HG02610 (cell line): Measurements from ENCODE around the gene VSIG1.

Experiments used
- ATAC-seq: cut with Tn5 transposase; IDR thresholded peaks from one replicate; pipeline ENCODE4 v1.9.1; 2021; ENCODE audit warnings: mild to moderate bottlenecking, moderate library complexity; ENCODE audit not compliant: unreplicated experiment

Gene VSIG1

DNA sequence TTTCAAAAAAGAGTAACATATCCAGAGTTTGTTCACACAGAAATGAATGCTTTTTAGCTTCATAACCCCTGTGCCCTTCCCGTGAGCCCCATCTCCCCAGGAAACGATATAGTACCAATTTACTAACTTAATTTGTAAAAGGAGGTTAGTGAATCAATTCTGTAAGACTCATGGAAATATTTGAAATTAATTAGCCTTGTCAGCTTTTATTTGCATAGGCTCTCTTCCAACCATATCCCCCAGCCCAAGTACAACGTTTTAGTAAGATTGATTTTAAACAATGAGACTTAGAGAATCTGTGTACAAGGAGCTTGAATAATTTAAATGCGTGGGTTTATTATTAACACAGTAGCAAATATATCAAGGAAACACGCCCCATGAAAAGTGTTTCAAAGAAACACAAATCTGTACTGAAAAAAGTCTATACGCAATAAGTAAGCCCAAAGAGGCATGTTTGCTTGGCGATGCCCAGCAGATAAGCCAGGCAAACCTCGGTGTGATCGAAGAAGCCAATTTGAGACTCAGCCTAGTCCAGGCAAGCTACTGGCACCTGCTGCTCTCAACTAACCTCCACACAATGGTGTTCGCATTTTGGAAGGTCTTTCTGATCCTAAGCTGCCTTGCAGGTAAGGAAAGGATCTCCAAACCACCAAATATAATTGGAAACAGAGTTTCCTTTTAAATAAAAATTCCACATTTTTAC, at the start of gene VSIG1:
Gene VSIG1 (plus strand): TSS at position 512 of the 703 bp plus-strand sequence. CDS start 66 bp downstream, at position 578.
- no peak for ATAC-seq

DNA sequence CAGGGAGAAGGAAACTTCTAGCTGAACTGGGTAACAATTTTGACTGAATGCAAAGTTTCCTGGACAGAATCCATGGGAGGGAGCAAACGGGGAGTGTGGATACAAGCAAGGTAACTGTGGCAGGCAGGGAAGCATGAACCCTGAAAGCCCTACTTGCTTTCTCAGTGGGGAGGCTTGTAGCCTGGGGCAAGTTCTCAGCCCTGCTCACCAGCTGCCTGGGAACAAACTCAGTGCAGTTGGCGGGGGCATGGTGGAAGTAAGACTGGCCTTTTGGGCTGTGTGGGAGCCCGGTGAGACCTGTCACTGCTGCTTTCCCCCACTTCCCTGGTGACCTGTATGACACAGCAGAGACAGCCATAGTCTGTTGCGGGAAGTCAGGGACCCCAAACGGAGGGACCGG, 48.7 kb upstream of the VSIG1 start:
- ATAC-seq, result no peak

GRCh38 chrX:108000751-108001150, 44.1 kb upstream of the VSIG1 start:
- peak; percentile 49 for ATAC-seq

DNA sequence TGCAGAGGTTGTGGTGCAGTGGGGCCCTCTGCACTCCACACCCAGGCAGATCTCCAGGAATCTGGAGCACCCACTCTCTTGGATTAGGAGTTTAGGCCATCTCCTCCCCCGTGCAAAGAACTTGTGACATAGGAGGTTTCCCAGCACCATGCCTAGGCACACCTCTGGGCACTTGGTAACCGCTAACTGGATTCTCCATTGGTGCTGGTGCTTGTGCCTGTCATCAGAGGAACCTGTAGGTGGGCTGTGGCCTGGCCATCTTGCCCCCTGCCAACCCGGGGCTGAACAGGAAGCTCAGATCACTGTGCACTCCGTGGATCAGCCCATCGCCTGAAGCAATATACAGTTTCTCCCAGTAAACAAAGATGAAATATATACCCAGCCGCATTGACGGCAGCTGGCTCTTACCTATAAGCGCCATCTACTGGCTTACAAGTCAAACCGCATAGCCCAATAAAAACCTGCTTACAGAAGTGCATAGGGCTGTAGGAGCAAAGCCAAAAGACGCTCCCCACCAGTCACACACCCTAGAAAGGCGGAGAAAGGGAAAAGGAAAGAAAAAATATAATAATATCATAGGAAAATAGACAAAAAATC, 43.5 kb upstream of the VSIG1 start:
- peak; percentile 86 for ATAC-seq

- ATAC-seq, result no peak
These were observed 26.0 kb upstream of the VSIG1 start for GRCh38 chrX:108018656-108019381.

GRCh38 chrX:108019382-108019875, 25.4 kb upstream of the VSIG1 start:
- ATAC-seq, result no peak

DNA sequence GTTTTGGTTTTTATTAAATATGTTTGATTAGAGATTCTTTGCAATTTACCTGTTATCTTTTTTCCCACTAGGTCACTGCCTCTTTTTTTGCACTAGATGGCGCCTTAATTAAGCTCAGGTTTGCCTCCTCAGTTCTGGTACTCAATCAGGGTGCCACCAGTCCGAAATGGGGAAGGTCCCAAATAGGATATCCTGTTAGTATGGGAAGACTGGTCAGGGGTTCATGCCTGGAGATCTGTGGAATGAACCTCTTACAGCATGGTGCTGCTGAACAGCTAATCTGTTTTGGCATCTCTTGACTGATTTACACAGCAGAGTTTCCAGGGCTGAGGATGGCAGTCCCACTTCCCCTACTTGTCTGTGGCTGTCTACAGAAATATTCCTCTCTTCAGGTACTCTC, 24.2 kb upstream of the VSIG1 start:
- ATAC-seq, result no peak

DNA sequence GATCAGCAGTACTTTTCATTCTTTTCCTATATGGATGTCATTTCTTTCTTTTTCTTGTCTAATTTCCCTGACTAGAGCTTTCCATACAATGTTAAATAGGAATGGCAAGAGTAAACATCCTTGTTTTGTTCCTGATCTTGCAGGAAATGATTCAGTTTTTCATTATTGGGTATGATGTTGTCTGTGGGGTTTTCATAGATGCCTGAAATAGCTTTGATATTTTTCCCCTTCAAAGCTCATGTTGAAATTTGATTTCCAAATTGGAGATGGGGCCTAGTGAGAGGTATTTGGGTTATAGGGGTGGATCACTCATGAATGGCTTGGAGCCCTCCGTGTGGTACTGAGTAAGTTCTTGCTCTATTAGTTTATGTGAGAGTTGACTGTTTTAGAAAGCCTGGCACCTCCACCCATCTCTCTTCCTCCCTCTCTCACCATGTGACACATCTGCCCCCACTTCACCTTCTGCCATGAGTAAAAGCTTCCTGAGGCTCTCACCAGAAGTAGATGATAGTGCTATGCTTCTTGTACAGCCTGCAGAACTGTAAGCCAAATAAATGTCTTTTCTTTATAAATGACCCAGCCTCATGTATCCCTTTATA, 22.3 kb upstream of the VSIG1 start:
- no peak for ATAC-seq

GRCh38 chrX:108025376-108025775, 19.5 kb upstream of the VSIG1 start:
- ATAC-seq, result no peak

DNA sequence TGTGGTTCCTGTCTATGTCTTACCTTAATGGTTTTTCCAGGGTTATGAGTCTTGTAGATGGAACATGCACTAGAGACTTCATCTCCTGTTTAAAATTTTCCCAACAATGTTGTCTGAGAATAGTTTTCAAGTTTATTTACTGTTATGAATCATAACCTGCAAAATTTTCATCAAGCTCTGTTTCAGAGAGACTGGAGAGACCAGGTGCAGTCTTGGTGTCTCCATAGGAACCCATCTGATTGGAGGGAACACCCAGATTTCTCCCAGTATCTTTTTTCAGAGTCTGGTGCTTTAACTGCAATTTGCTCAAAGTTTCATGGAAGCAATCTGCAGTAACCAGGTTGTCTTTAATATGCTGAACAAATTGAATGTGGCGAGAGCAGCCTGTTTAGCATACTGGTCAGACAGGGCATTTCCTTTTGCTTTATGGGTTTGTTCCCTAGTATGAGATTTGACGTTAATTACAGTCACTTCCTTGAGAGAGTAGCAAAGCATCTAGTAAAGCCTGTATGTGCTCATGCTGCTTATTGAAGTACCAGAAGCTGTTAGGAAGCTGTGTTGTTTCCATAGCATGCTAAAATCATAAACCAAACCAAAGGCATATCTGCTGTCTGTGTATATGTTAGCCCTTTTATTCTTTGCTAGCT, 18.8 kb upstream of the VSIG1 start:
- no peak for ATAC-seq

- ATAC-seq, result no peak
These were observed 16.0 kb upstream of the VSIG1 start for GRCh38 chrX:108028854-108029253.

GRCh38 chrX:108029928-108030711, 14.7 kb upstream of the VSIG1 start:
- ATAC-seq, result peak; percentile 94

- no peak for ATAC-seq
These were observed 11.9 kb upstream of the VSIG1 start for GRCh38 chrX:108032944-108033343.

- ATAC-seq, result no peak
These were observed 11.0 kb upstream of the VSIG1 start for GRCh38 chrX:108033890-108034289.

DNA sequence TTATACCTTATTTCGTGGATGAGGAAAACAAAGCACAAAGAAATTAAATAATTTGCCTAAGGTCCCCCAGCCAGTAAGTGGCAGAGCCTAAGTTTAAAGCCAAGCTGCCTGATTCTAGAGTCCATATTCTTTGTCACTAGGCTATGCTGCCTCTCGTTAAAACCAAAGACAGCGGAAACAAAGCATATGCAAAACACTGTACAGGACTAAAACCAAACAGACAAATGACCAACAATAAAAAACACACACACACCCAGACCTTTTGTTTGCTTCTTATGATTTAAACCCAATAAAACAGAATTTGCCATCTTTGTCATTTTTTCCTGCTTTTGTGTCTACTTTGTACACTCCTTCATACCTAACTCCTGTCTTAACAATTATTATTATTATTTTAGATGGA, 10.1 kb upstream of the VSIG1 start:
- ATAC-seq, result no peak

DNA sequence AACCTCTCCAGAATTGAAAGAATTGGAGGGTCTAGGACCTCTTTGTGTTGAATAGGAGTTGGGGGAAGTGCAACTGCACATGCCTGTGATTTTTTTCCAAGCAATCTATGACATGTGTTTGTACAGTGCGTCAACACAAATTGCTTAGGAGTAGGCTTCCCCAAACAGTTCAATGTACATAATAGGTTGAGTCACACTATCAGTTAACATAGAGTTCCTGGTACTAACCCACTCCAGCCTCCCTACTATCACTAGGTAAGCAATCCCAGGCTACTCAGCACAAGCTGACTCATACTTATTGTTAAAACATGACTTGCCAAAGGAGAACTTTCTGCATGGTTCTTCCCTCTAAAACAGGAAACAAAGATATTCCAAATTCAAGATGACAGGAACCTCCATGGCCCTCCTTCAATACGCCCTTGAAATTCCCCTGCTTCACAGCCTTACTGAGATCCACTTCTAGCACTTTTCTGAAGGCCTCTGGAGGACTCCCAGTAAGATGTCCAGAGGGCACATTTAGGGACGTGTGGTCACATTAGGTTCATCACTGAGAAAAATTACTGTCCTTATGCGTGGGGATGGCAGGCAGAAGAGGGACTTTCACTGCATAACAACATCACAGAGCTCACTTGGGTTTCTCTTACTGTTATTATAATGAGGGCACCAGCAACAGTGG, 8.4 kb upstream of the VSIG1 start:
- no peak for ATAC-seq

- no peak for ATAC-seq
These were observed 4.8 kb downstream of the VSIG1 start for GRCh38 chrX:108049649-108050048.

GRCh38 chrX:108053218-108053617, 8.4 kb downstream of the VSIG1 start:
- ATAC-seq, result no peak

DNA sequence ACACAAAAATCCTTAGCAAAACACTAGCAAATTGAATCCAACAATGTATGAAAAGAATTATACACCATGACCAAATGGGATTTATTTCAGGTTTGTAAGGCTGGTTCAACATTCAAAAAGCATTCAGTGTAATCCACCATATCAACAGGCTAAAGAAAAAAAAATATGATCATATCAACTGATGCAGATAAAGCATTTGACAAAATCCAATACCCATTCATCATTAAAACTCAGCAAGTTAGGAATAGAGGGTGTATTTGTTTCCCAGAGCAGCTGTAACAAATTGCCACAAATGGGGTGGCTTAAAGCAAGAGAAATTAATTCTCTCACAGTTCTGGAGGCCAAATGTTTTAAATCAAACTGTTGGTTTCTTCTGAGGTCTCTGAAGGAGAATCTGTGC, 10.7 kb downstream of the VSIG1 start:
- ATAC-seq, result no peak

GRCh38 chrX:108059801-108060200, 14.9 kb downstream of the VSIG1 start:
- ATAC-seq, result no peak
